ENCODE data around the gene CS. TPM values are rescaled to one million over a fixed set of nuclear protein-coding genes. Genes with fewer than 3 reads are reported as not detected.
A peak's percentile ranks its signal among the peaks of the same experiment; 100 is the strongest.

Gene CS
- total RNA-seq, 2 donors from 2014 or later = 261 to 319 TPM

- Mint-ChIP-seq H3K4me1 (ENCODE audit: low read depth) (peaks cover 46% of the 10 kb centered on the region), H3K27me3 (ENCODE audit: low read depth) (no peaks in the 10 kb centered on the region), H3K4me3 (peak within 1 kb of the TSS; percentile 91 to 100), H3K9me3 (no peaks in the 10 kb centered on the region), H3K36me3 (ENCODE audit: insufficient read depth in 2 of 2) (peaks cover 5 to 10% of the 10 kb centered on the region in 2 donors), H3K27ac (peak within 1 kb of the TSS; percentile 93)
- DNase-seq (peak; percentile 96 to 98), ATAC-seq (replicated peaks in 1 of 2) (peak; percentile 83 to 86)
Observed at GRCh38 chr12:56224102-56224701, 75.9 kb downstream of the CS start, which contains the start of gene NABP2. Gene NABP2 (plus strand): TSS chr12:56224342. CDS start chr12:56224857, 515 bp downstream.

GRCh38 chr12:56223571-56224101 is 76.5 kb downstream of the CS start:
- peaks cover 46% of the 10 kb centered on the region for H3K4me1 Mint-ChIP-seq (ENCODE audit: low read depth)
- DNase-seq (no peak), ATAC-seq (replicated peaks in 1 of 2) (no peak)
- H3K9me3 Mint-ChIP-seq = no peaks in the 10 kb centered on the region
- H3K36me3 Mint-ChIP-seq (ENCODE audit: insufficient read depth in 2 of 2) = peaks cover 5 to 10% of the 10 kb centered on the region in 2 donors
- H3K27ac Mint-ChIP-seq = peak overlapping the region; percentile 93
- H3K27me3 Mint-ChIP-seq (ENCODE audit: low read depth) = no peaks in the 10 kb centered on the region
- H3K4me3 Mint-ChIP-seq = peak overlapping the region; percentile 91 to 100

DNA sequence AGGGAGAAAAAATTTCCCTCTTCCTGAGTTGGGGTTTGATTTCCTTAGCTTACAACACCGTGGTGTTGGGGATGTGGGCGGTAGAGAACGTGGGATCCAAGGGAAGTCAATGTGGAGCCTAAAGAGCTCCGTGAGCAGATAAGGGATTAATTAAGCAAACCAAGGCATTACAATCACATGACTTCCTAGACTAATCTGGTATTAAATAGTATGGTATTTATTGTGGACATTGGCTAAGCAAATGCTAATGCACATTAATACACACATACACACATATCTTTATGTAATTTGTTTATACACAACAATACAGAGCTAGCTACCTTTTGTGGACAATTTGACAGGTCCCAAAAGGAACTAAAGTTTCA is 77.6 kb downstream of the CS start:
- H3K36me3 Mint-ChIP-seq (ENCODE audit: insufficient read depth in 2 of 2) = peaks cover 5 to 10% of the 10 kb centered on the region in 2 donors
- H3K4me1 Mint-ChIP-seq (ENCODE audit: low read depth) = peaks cover 46% of the 10 kb centered on the region
- ATAC-seq (replicated peaks in 1 of 2) = no peak
- peak overlapping the region; percentile 99 to 100 for H3K4me3 Mint-ChIP-seq
- H3K9me3 Mint-ChIP-seq = no peaks in the 10 kb centered on the region
- DNase-seq = no peak
- peak overlapping the region; percentile 97 for H3K27ac Mint-ChIP-seq
- H3K27me3 Mint-ChIP-seq (ENCODE audit: low read depth) = no peaks in the 10 kb centered on the region

GRCh38 chr12:56221757-56222530 is 78.2 kb downstream of the CS start, which contains the start of gene RNF41:
Gene RNF41 (minus strand): TSS chr12:56221922. CDS start chr12:56214047, 7,875 bp downstream.
- DNase-seq = peak; percentile 94 to 95
- H3K27ac Mint-ChIP-seq = peak within 1 kb of the TSS; percentile 97
- H3K4me1 Mint-ChIP-seq (ENCODE audit: low read depth) = peaks cover 46% of the 10 kb centered on the region
- H3K27me3 Mint-ChIP-seq (ENCODE audit: low read depth) = no peaks in the 10 kb centered on the region
- peaks cover 5 to 7% of the 10 kb centered on the region in 2 donors for H3K36me3 Mint-ChIP-seq (ENCODE audit: insufficient read depth in 2 of 2)
- no peaks in the 10 kb centered on the region for H3K9me3 Mint-ChIP-seq
- peak; percentile 89 to 92 for ATAC-seq (replicated peaks in 1 of 2)
- peak within 1 kb of the TSS; percentile 99 to 100 for H3K4me3 Mint-ChIP-seq

Other genes starting within 250 kb of the CS start
- gene ERBB3, start 220.2 kb downstream of the CS start, total RNA-seq = 1 to 10 TPM; 1.4 to 1.9 TPM
- gene PA2G4, start 195.8 kb downstream of the CS start, total RNA-seq = 100 to 1,000 TPM; 226 to 265 TPM
- gene RPL41, start 183.7 kb downstream of the CS start, total RNA-seq = 1,000 to 10,000 TPM; 5,172 to 5,269 TPM
- 10 to 100 TPM in 1 of 2 donors, 1 to 10 TPM in 1; 7.4 to 11.8 TPM for gene ZC3H10, start 182.1 kb downstream of the CS start, total RNA-seq
- 10 to 100 TPM; 74.6 to 84.6 TPM for gene ESYT1, start 172.1 kb downstream of the CS start, total RNA-seq
- 100 to 1,000 TPM in 1 of 2 donors, 10 to 100 TPM in 1; 96.3 to 111 TPM for gene MYL6B, start 147.7 kb downstream of the CS start, total RNA-seq
- 100 to 1,000 TPM; 391 to 492 TPM for gene MYL6, start 142.0 kb downstream of the CS start, total RNA-seq
- 100 to 1,000 TPM in 1 of 2 donors, 10 to 100 TPM in 1; 99.7 to 104 TPM for gene SMARCC2, start 110.8 kb downstream of the CS start, total RNA-seq
- gene RNF41, start 78.4 kb downstream of the CS start, total RNA-seq = 10 to 100 TPM; 35.4 to 40.2 TPM
- 10 to 100 TPM; 61.8 to 72.7 TPM for gene NABP2, start 76.0 kb downstream of the CS start, total RNA-seq
- 1 to 10 TPM in 1 of 2 donors, under 1 TPM in 1; 0.44 to 1.1 TPM for gene SLC39A5, start 70.3 kb downstream of the CS start, total RNA-seq
- gene ANKRD52, start 41.9 kb downstream of the CS start, total RNA-seq = 10 to 100 TPM; 46.7 to 50.7 TPM
- 1 to 10 TPM; 5.9 to 7.3 TPM for gene COQ10A, start 33.4 kb downstream of the CS start, total RNA-seq
- gene CNPY2, start 15.7 kb upstream of the CS start, total RNA-seq = 100 to 1,000 TPM in 1 of 2 donors, 10 to 100 TPM in 1; 97.8 to 117 TPM
- 100 to 1,000 TPM; 112 to 139 TPM for gene PAN2, start 33.7 kb upstream of the CS start, total RNA-seq
- gene IL23A, start 38.6 kb upstream of the CS start, total RNA-seq = 100 to 1,000 TPM in 1 of 2 donors, 10 to 100 TPM in 1; 79.5 to 138 TPM
- gene STAT2, start 59.8 kb upstream of the CS start, total RNA-seq = 100 to 1,000 TPM; 121 to 142 TPM
- gene APOF, start 62.5 kb upstream of the CS start, total RNA-seq = under 1 TPM in 1 of 2 donors, not detected in 1; 0.28 TPM
- 10 to 100 TPM; 44.1 to 61.6 TPM for gene TIMELESS, start 149.1 kb upstream of the CS start, total RNA-seq
- not detected for gene MIP, start 154.3 kb upstream of the CS start, total RNA-seq
- gene SPRYD4, start 168.2 kb upstream of the CS start, total RNA-seq = 1 to 10 TPM; 3.8 to 4.4 TPM
- 1 to 10 TPM; 4.3 to 7.2 TPM for gene GLS2, start 187.8 kb upstream of the CS start, total RNA-seq
- gene RBMS2, start 221.5 kb upstream of the CS start, total RNA-seq = 10 to 100 TPM in 1 of 2 donors, 1 to 10 TPM in 1; 7.9 to 12.7 TPM